DMS 273 (cell line): Measurements from ENCODE around the gene COX8A.

Source experiments
- DNase-seq: peaks from one replicate; lab custom pipeline; 2025; ENCODE audit not compliant: unreplicated experiment; lab: John Stamatoyannopoulos, UW

The COX8A gene

GRCh38 chr11:64001484-64002420, 27.3 kb downstream of the COX8A start:
- peak; percentile 36 for DNase-seq

GRCh38 chr11:64003807-64004589, 29.6 kb downstream of the COX8A start:
- DNase-seq: peak; percentile 60

GRCh38 chr11:64004590-64004984, 30.2 kb downstream of the COX8A start:
- no peak for DNase-seq

DNA sequence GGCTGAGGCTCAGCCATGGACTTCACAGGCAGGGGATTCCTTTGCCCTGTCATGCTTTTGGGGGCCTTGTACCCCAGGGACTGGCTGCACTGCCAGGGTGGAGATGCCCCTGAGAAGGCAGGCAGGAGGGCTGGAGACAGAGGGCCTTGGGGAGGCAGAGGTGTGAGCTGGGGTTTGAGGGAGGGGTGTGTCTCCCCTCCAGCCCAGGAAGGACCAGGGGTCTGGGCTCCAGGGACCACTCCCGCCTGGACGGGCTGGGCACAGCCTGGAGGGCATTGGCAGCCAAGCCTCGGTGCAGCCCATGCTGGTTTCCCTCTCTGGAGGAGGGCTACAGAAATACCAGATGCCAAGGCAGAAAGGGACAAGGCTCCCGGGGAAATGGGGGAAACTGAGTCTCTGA, 31.3 kb downstream of the COX8A start:
- no peak for DNase-seq

- no peak for DNase-seq
Measured at GRCh38 chr11:64006398-64006797, 32.0 kb downstream of the COX8A start.

GRCh38 chr11:64007160-64007628, 32.8 kb downstream of the COX8A start:
- DNase-seq: peak; percentile 44

GRCh38 chr11:64007629-64008282, 33.3 kb downstream of the COX8A start:
- DNase-seq: no peak

GRCh38 chr11:64008283-64008913, 34.0 kb downstream of the COX8A start:
- no peak for DNase-seq

GRCh38 chr11:64008914-64009633, 34.7 kb downstream of the COX8A start:
- DNase-seq: no peak

GRCh38 chr11:64009710-64010109, 35.3 kb downstream of the COX8A start:
- DNase-seq: no peak

GRCh38 chr11:64010783-64011182, 36.4 kb downstream of the COX8A start:
- no peak for DNase-seq

- DNase-seq: no peak
Measured at GRCh38 chr11:64011371-64011770, 37.0 kb downstream of the COX8A start.

GRCh38 chr11:64013141-64013896, 38.9 kb downstream of the COX8A start:
- DNase-seq: peak; percentile 34

DNA sequence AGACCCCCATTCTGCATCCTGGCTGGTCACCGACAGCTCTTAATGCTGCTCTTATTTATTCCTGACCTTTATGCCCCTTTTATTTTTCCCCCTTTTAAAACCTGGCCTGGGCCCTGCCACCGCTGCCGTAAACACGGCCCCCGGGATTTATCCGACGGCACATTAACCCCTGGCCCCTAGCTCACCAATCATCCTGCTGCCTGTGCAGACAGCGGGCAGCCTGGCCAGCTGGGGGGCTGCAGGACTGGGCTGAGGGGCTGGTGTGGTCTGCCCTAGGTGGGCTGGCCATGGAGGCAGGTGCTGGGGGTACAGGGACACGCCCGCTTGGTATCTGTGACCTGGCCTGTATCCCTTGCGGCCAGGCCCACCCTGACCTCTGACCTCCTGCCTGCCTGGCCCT, 39.9 kb downstream of the COX8A start:
- DNase-seq: no peak

- no peak for DNase-seq
Measured at GRCh38 chr11:64015510-64015909, 41.1 kb downstream of the COX8A start.

DNA sequence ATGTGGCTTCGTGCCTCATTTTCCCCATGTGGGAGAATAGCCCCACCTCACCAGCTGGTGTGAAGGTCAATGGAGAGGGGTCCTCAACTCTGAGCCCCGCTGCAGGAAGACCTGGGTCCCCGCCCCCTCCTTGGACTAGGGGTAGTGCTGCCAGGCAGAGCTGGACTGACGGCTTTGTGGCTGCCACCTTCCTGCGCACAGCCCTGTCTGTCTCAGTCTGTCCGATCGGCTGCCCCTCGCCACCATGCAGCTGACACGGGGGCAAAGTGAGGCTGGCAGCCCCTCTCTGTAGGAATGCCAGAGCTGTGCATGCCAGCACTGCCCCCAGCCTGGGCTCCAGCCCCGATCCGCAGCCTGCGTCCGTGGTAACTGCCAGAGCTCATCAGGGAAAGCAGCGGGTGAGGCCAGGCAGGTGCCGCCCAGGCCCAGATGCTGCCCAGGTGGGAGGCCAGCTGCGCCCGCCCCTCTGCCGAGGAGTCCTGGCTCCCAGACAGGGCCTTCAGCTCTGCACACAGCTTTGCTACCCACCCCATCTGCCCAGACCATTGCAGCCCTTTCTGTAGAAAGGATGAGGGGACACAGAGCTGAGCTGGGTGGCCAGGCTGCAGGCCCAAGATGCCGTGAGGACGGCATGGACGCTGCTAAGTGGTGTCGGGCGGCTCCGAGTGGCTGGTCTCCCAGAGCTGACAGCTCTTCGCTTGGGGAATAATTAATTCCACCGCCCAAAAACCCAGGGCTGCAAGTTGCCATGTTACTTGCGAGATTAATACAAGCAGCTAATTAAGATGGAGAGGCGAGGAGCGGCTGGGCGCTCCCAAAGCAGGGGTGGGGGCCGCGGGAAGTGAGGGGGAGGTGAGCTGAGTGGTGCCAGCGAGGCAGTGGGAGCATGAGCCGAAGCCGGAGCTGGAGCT, 41.8 kb downstream of the COX8A start:
- DNase-seq: peak; percentile 88

DNA sequence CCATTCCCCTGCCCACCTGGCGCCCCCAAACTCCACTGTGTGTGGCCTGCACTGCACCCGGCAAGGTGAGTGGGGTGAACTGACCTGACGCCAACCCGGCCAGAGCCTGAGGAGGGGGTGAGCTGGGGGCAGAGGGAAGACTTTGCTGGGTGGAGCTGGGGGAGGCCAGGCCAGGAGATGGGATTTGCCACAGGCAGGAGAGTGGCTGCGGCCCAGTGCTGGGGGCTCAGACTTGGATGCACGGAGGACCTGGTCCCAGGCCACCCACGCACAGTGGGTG, 43.5 kb downstream of the COX8A start:
- DNase-seq: no peak

GRCh38 chr11:64018310-64018709, 43.9 kb downstream of the COX8A start:
- peak; percentile 53 for DNase-seq
